ENCODE measurements around the gene ZNF491. TPM values are rescaled to one million over a fixed set of nuclear protein-coding genes. Genes with fewer than 3 reads are reported as not detected.

ZNF491 gene
- polyA plus RNA-seq, 3 donors from 2014 or later = 1.1 TPM; not detected in 2

Other genes starting within 250 kb of the ZNF491 start
- gene ELOF1, start 239.3 kb upstream of the ZNF491 start, polyA plus RNA-seq = 100 to 1,000 TPM in 1 of 3 donors, 10 to 100 TPM in 2; 88.4 to 102 (median 98.3) TPM
- 10 to 100 TPM; 10.9 to 14.0 (median 13.9) TPM for gene ACP5, start 220.9 kb upstream of the ZNF491 start, polyA plus RNA-seq
- gene ZNF627, start 201.0 kb upstream of the ZNF491 start, polyA plus RNA-seq = 1 to 10 TPM; 6.1 to 9.6 (median 6.9) TPM
- gene ZNF823, start 59.6 kb upstream of the ZNF491 start, polyA plus RNA-seq = 1 to 10 TPM; 1.7 to 5.0 (median 2.4) TPM
- 1 to 10 TPM in 2 of 3 donors, under 1 TPM in 1; 0.14 to 7.9 (median 5.2) TPM for gene ZNF441, start 31.5 kb upstream of the ZNF491 start, polyA plus RNA-seq
- gene ZNF440, start 15.8 kb downstream of the ZNF491 start, polyA plus RNA-seq = 1 to 10 TPM in 2 of 3 donors, under 1 TPM in 1; 0.34 to 4.5 (median 2.4) TPM
- 1 to 10 TPM in 2 of 3 donors, not detected in 1; 2.0 to 2.7 TPM for gene ZNF439, start 50.2 kb downstream of the ZNF491 start, polyA plus RNA-seq
- 1 to 10 TPM in 2 of 3 donors, not detected in 1; 2.4 to 3.3 TPM for gene ZNF69, start 89.3 kb downstream of the ZNF491 start, polyA plus RNA-seq
- gene ZNF700, start 126.6 kb downstream of the ZNF491 start, polyA plus RNA-seq = 1 to 10 TPM; 1.3 to 3.0 (median 2.4) TPM
- 1 to 10 TPM in 2 of 3 donors, under 1 TPM in 1; 0.91 to 5.3 (median 2.9) TPM for gene ZNF763, start 166.5 kb downstream of the ZNF491 start, polyA plus RNA-seq
- gene ZNF433, start 237.2 kb downstream of the ZNF491 start, polyA plus RNA-seq = 1 to 10 TPM; 4.5 to 6.5 (median 5.4) TPM